Esophagus squamous epithelium (tissue), 5 donors: ENCODE measurements around the gene PHOX2A. TPM values are rescaled to one million over a fixed set of nuclear protein-coding genes. Genes with fewer than 3 reads are reported as not detected.
A peak's percentile ranks its signal among the peaks of the same experiment; 100 is the strongest.

ENCODE experiments used
- DNase-seq: peaks from one replicate; lab custom pipeline; 2025; lab: John Stamatoyannopoulos, UW
- H3K27ac ChIP-seq, 4 donors: fragments of 200-600 bp; sonication (generic); one replicate each; pipeline ENCODE4 v1.5.1; 2016 to 2019; ENCODE audit warnings: mild to moderate bottlenecking in 1 of 4
- H3K27me3 ChIP-seq, 4 donors: fragments of 200-600 bp; sonication (generic); 1 replicate in 3 of 4; 2 replicates in 1 of 4; pipeline versions ENCODE4 v1.5.1 to v1.6.0; 2017 to 2021; ENCODE audit warnings: antibody characterized with exemption in 1 of 4
- H3K36me3 ChIP-seq, 3 donors: fragments of 200-600 bp; sonication (generic); one replicate each; pipeline ENCODE4 v1.5.1; 2016 to 2019
- H3K4me1 ChIP-seq, 3 donors: fragments of 200-600 bp; sonication (generic); one replicate each; pipeline ENCODE4 v1.5.1; 2017 to 2019
- H3K4me3 ChIP-seq, 4 donors: fragments of 200-600 bp; sonication (generic); 1 replicate in 3 of 4; 2 replicates in 1 of 4; pipeline ENCODE4 v1.5.1; 2016 to 2019; ENCODE audit warnings: mild to moderate bottlenecking in 2 of 4, moderate library complexity in 1 of 4
- H3K9me3 ChIP-seq, 3 donors: fragments of 200-600 bp; sonication (generic); one replicate each; pipeline ENCODE4 v1.5.1; 2016 to 2019
- CTCF ChIP-seq, 6 experiments: fragments of 450-650 bp in 4 of 6; fragments of 200-600 bp in 2 of 6; sonication (generic) in 2 of 6; IDR thresholded peaks; one replicate each; pipeline ENCODE4 v1.5.1; 2016 to 2019; ENCODE audit warnings: antibody characterized with exemption in 6 of 6, mild to moderate bottlenecking in 4 of 6, moderate library complexity in 4 of 6
- POLR2A ChIP-seq, 4 donors: fragments of 450-650 bp; IDR thresholded peaks; one replicate each; pipeline ENCODE4 v1.6.1; 2017; ENCODE audit warnings: antibody characterized with exemption in 4 of 4, mild to moderate bottlenecking in 4 of 4, moderate library complexity in 3 of 4
- WGBS, 2 donors: methylation state at CpG; one replicate each; pipeline ENCODE4 v1.1.5; 2018; 5-methylcytosine and 5-hydroxymethylcytosine counted together
- intact Hi-C: fragments of 100-400 bp; cut with DNase I; formaldehyde crosslinking; loops from one replicate; pipeline ENCODE4 v1.15.0; 2022
- total RNA-seq, 4 donors: library from RNA; depleted of rRNA; stranded (reverse); fragments of >200 nt; gene quantifications; one replicate each; pipeline ENCODE4 v1.1.0, GENCODE V29; 2016
- donor health status: DM: yes; HTN: yes; CAD: no.

The PHOX2A gene
- total RNA-seq, 4 donors from 2014 or later, result not detected

- H3K4me1 ChIP-seq, result peaks cover 32 to 73% (median 33%) of the 10 kb centered on the region in 3 donors
- peaks cover 12 to 29% (median 13%) of the 10 kb centered on the region in 3 donors for H3K36me3 ChIP-seq
- intact Hi-C loops, result no loop called here
- H3K27ac ChIP-seq, result peak overlapping the region in 3 of 4 donors; percentile 36 to 73 (median 64)
- peak overlapping the region; percentile 9 to 67 (median 38) for H3K4me3 ChIP-seq
- TF ChIP-seq CTCF (IDR thresholded peaks at IDR 0.05), result no peak
- no peak for TF ChIP-seq POLR2A (IDR thresholded peaks at IDR 0.05)
- no peaks in the 10 kb centered on the region for H3K9me3 ChIP-seq
- no peak for DNase-seq
- peaks cover 8 to 63% (median 32%) of the 10 kb centered on the region in 4 donors for H3K27me3 ChIP-seq
- 40 to 47% methylated on average over 17 to 18 of the region's 44 CpGs for WGBS, 2 donors
These were observed 3.3 kb downstream of the PHOX2A start for GRCh38 chr11:72240461-72241290.

- peak overlapping the region; percentile 42 to 73 (median 55) for H3K27ac ChIP-seq
- H3K36me3 ChIP-seq, result peaks cover 14 to 36% (median 17%) of the 10 kb centered on the region in 3 donors
- peaks cover 32 to 76% (median 33%) of the 10 kb centered on the region in 3 donors for H3K4me1 ChIP-seq
- peaks cover 8 to 56% (median 25%) of the 10 kb centered on the region in 4 donors for H3K27me3 ChIP-seq
- WGBS, 2 donors, result 13 to 18% methylated on average over 9 to 13 of the region's 69 CpGs
- no peak for DNase-seq
- TF ChIP-seq POLR2A (IDR thresholded peaks at IDR 0.05), result no peak
- TF ChIP-seq CTCF (IDR thresholded peaks at IDR 0.05), result peak in 3 of 6 experiments; percentile 33 to 40 (median 37)
- peak overlapping the region; percentile 9 to 67 (median 38) for H3K4me3 ChIP-seq
- no peaks in the 10 kb centered on the region for H3K9me3 ChIP-seq
- intact Hi-C loops, result no loop called here
These were observed 4.0 kb downstream of the PHOX2A start for GRCh38 chr11:72239849-72240460.

- TF ChIP-seq POLR2A (IDR thresholded peaks at IDR 0.05), result no peak
- TF ChIP-seq CTCF (IDR thresholded peaks at IDR 0.05), result no peak
- intact Hi-C loops, result no loop called here
- DNase-seq, result no peak
- peaks cover 8 to 50% (median 19%) of the 10 kb centered on the region in 4 donors for H3K27me3 ChIP-seq
- peak overlapping the region; percentile 9 to 67 (median 38) for H3K4me3 ChIP-seq
- WGBS, 2 donors, result 9 to 34% methylated on average over 7 to 10 of the region's 25 CpGs
- H3K9me3 ChIP-seq, result no peaks in the 10 kb centered on the region
- peaks cover 14 to 42% (median 17%) of the 10 kb centered on the region in 3 donors for H3K36me3 ChIP-seq
- peak overlapping the region; percentile 42 to 73 (median 55) for H3K27ac ChIP-seq
- H3K4me1 ChIP-seq, result peaks cover 29 to 70% (median 33%) of the 10 kb centered on the region in 3 donors
These were observed 4.6 kb downstream of the PHOX2A start for GRCh38 chr11:72239313-72239848.

- Histone ChIP-seq H3K27me3 (peaks cover 2 to 43% (median 13%) of the 10 kb centered on the region in 4 donors), H3K27ac (peak overlapping the region; percentile 42 to 73 (median 55)), H3K4me3 (peak overlapping the region in 2 of 4 donors; percentile 45 to 67), H3K36me3 (peaks cover 17 to 49% (median 19%) of the 10 kb centered on the region in 3 donors), H3K9me3 (no peaks in the 10 kb centered on the region), H3K4me1 (peaks cover 23 to 66% (median 26%) of the 10 kb centered on the region in 3 donors)
- no peak for DNase-seq
- intact Hi-C loops, result no loop called here
- TF ChIP-seq POLR2A (IDR thresholded peaks at IDR 0.05) (no peak), CTCF (IDR thresholded peaks at IDR 0.05) (no peak)
- WGBS, 2 donors, result 65 to 74% methylated on average over 10 to 11 of the region's 28 CpGs
These were observed 5.3 kb downstream of the PHOX2A start for GRCh38 chr11:72238492-72239312.
